Posterior vena cava (tissue), 2 donors: ENCODE data around the gene FTHL17. TPM values are rescaled to one million over a fixed set of nuclear protein-coding genes. Genes with fewer than 3 reads are reported as not detected.

Source experiments
- DNase-seq: peaks from one replicate; pipeline ENCODE4 v3.0.0-alpha.2; 2020; ENCODE audit warnings: low spot score
- intact Hi-C, 2 donors: fragments of 100-400 bp; cut with DNase I; formaldehyde crosslinking; loops; one replicate each; pipeline versions ENCODE4 v1.14.1 to v1.14.2; 2022 to 2023
- long read RNA-seq, 2 donors: library from polyadenylated mRNA; unstranded; transcript quantifications; one replicate each; pipeline ENCODE4 v2.0.0, GENCODE V29; 2020 to 2021
- total RNA-seq, 2 donors: library from RNA; stranded (reverse); fragmentation: NEBNext Ultra II Directional; extraction: Animal tissue kit (Norgen Biotek cat#: 25700); gene quantifications; one replicate each; pipeline ENCODE4 v1.2.1, GENCODE V29; 2021
- donor health status: DM: yes; HTN: yes; CAD: no.
- donor health status: DM: yes; HTN: yes; CAD: no.

The FTHL17 gene
- total RNA-seq = not detected
- long read RNA-seq, donor 1 = 0 reads
- long read RNA-seq, donor 2 = 0 reads

DNA sequence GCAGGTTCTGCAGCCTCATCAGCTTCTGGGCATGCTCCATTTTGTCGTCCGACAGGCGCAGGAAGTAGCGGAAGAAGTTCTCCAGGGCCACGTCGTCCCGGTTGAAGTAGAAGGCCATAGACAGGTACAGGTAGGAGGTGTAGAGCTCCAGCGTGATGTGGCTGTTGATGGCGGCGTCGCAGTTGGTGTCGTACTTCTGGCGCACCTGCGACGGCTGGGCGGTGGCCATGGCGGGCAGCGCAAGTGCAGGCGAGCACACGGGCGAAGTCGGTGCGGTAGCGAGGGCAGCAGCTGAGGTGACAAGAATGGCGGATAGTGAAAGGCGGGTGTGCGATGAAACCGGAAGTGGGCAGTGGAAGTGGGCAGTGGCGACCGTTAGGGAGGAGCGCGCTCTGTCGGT is at the start of gene FTHL17:
TSS of gene FTHL17 (minus strand) at position 317 of the 400 bp plus-strand sequence. CDS start at position 229, 88 bp downstream.
- no peak for DNase-seq

DNA sequence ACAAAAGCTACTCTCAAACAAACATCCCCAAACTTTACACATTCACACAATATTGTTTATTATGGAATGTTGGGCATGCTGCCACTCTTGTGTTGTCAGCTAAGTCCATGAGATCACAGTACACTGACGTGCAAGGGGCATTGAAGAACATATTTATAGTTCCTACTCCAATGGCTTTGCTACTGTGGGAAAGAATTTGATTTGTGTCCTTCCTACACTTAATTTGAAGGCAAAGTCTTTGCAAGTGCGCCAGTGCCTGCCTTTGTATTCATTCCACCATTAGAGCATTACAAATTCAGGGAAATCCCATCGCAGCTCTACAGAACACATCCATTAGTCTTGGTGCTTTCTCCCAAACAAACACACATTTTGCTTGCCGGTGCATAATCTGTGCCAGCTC is 45.4 kb upstream of the FTHL17 start:
- intact Hi-C loops = no loop called here
- DNase-seq = no peak

More for the DNA sequence above, at the start of gene FTHL17:
- intact Hi-C loops = no loop called here

DNA sequence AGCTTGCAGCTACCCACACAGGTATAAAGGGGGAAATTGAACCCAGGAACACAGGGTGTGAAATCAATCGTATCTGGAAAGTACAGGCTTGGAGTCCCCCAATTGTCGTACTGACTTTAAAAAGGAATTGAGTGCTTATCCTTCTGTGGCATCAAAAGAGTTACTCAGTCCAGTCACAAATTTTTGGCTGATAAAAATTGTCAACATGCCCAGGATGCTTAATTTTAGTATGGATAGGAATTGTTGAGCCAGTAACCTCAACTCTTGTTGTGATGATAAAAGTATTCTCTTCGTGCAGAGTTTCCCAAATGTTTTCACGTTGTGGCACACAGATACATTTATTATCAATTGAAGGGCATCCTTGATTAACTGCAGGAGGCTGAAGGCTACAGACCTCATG is 43.6 kb upstream of the FTHL17 start:
- intact Hi-C loops = no loop called here
- no peak for DNase-seq

DNA sequence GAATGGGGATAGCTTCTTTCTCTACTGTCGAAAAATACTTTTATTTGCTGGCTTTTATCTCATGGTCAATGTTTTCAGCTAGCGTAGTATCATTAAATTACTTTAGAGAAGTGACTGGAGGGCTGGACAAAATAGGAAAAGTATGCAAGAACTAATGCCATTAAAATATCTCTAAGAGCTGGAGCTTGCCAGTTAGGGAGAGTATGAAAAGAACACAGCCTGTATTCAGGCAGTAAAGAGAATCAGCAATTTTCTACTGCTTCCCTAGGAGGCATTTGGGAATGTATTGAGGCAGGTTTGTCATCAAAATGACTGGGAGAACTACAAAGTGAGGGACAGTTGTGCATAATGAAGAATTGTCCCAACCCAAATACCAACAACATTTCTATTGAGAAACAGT is 43.0 kb upstream of the FTHL17 start:
- intact Hi-C loops = no loop called here
- no peak for DNase-seq

DNA sequence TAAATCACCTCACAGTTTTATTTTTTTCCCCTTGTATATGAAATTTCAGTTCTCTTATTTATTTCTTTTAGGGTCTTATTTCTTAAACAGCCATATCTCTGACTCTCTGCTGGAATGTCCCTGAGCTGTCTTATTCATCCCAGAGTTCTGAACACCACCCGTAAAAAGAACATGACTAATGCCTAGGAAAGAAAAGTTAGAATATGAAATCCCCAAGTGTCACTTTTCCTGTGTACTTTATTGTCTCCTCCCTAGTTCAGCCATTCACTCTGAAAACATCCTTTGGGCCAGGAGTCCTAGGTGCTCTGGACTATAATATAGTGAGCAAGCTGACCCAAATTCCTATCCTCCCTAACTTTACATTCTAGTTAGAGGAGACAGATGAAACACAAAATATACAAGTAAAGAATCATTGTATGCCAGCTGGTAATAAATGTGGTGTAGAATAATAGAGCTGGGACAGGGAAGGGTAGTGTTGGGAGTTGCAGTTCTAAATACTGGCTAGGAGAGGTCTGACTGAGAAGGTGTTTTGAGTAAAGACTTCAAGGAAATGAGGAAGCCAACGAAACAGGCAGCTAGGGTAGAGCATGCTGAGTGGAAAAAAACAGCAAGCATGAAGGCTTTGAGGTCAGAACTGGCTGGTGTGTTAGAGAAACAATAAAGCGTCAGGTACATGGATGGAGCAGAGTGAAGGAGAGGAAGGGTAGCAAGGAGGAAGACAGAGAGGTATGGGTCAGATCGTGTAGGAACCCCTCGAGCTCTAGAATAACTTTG is 40.6 kb upstream of the FTHL17 start:
- intact Hi-C loops = no loop called here
- DNase-seq = no peak

DNA sequence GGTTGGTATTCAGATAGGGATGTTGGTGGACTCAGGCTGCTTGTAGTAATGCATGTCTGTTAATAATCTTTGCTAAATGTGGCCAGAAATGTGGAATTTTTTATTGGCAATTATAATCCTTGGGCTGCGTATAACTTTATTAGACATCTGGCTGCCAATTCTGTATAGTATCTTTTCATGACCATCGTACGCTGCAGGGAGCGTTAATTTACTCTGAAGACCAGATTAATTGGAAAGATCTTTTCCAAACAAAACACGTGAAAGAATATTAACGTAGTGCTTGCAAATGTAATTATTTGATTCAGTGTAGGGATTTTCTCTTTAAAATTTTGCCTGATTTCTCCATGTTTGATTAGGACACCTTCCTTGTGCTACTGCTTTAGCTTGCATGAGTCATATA is 38.8 kb upstream of the FTHL17 start:
- intact Hi-C loops = no loop called here

DNA sequence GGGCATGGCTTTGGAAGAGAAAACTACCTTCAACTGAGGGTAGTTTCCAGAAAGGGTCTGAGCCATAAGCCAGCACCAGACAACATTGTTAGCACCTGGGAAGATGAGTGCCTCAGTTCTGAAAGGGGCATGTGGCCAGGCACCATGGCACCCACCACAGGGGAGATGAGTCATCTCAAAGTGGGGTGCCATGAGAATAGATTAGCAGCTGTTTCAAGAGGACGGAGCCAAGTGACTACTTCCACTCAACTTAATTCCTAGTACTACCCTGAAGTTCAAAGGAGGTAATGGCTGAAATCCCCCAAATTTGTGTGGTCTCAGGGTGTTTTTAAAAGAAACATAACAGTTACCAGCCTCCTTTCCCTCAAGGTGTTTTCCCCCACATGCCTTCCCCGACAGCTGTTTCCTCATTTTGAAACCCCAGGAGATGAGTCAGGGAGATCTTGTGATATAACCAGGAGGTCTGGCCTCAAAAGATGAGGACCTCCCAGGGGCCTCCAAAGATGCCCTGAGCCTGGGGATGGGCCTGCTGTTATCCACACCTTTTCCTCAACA is 27.8 kb upstream of the FTHL17 start:
- no peak for DNase-seq
- intact Hi-C loops = no loop called here

More for the DNA sequence above, 38.8 kb upstream of the FTHL17 start:
- DNase-seq = no peak

DNA sequence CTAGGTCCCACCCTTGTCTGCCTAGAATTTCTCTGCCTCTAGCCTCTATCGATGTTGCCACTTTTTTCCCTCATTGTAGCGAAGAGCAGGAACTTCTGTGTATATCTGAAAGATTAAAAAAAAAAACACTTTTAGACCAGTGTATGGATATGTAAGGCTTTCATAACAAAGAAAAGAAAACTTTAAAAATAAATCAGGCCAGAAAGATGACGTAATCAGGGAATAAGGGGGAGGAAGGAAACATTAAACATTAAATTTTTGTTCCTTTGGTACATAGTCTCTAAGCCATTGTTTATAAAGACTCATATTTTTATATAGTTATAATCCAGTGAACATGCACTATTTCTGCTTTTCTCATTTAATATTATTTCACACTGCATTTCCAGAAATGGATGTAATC is 26.2 kb upstream of the FTHL17 start:
- intact Hi-C loops = no loop called here
- no peak for DNase-seq

DNA sequence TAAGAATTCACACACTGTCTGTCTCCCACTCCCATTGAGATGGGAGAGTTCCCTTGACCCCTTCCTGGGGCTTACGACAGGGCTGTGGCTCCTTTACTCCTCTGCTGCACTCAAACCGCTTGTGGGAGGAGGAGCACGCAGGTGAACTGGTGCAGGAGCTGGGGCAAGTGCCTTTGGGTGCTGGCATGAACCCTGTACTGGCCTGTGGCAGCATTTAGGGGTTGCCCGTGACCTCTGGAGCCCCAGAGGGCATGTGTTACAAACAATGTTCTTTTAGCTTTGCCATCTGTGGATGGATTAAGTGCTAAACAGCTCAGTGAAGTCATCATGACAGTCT is 21.8 kb upstream of the FTHL17 start:
- intact Hi-C loops = no loop called here
- no peak for DNase-seq

DNA sequence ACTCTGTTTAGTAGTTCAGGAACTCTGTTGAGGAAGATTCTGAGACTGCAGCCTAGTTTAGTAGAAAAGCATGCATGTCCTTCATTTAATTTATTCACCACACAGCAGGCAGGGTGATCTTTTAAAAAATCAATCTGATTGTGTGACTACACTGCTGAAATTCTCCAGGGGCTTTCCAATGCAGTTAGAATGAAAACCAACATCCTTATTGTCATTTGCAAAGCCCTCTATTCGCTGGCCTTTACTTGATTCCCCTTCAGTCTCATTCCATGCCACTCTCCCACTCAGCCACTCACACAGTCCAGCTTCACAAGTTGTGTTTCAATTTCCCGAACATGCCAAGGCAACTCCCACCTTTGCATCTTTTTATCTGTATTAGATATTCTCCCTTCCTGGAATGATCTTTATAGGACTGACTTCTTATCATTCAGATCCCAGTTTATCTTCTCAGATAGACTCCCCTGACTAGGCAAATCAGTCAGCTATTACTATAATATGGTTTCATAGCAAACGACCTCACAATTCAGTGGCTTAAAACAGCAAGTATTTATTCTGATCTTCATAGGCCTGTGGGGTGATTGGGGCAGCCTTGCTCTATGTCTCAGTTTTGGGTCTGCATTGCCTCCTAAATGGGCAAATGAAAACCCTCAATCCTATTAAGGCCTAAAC is 21.3 kb upstream of the FTHL17 start:
- intact Hi-C loops = no loop called here
- no peak for DNase-seq

DNA sequence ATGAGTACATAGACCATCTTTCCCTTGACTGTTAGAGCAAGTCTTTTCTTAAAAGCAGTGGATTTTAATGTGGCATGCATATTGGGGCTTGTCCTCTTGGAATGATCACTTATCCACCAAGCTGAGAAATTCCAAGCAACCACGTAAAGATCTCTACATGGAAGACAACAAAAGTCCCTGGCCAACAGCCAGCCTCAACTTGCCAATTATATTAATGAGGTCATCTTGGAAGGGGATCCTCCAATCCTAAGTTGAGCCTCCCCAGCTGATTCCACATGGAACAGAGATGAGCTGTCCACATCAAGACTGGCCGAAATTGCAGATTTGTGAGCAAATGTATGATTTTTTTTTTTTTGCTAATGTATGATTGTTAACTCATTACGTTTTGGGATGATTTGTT is 20.6 kb upstream of the FTHL17 start:
- intact Hi-C loops = no loop called here
- DNase-seq = no peak

DNA sequence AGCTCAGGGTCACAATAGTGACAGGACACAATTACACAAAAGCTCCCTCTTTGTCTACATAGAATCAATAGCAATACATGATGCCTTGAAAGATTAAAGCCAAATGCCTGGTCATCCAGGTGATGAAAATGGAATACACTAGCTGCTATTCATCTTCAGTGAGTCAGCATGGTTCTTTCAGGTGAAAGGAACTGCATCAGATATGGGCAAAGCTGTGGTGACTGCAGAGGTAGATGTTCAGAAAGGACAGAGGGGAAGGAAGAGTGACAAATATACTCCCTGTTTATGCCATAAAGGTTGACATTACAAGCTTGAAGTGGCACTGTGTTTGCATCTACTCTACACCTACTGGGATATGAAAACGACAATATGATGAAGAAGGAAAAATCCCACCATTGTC is 20.0 kb upstream of the FTHL17 start:
- intact Hi-C loops = no loop called here
- no peak for DNase-seq

DNA sequence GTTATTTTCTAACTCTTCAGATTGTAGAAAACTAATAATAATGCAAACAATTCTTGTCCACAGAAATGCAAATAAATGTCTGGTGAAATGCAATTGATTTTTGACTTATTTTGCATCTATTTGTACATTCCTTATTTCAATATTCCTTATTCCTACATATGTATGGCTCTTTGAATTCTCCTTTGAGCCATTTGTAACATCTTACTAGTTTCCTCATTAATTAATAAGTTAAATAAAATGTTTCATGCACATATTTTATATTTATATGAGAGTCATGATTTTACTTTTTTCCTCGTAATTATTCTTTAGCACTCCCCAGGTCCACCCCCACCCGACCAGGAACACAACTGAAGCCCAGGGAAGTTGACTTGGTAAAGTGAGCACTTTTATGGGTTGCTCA is 2.7 kb upstream of the FTHL17 start:
- no peak for DNase-seq
- intact Hi-C loops = no loop called here

DNA sequence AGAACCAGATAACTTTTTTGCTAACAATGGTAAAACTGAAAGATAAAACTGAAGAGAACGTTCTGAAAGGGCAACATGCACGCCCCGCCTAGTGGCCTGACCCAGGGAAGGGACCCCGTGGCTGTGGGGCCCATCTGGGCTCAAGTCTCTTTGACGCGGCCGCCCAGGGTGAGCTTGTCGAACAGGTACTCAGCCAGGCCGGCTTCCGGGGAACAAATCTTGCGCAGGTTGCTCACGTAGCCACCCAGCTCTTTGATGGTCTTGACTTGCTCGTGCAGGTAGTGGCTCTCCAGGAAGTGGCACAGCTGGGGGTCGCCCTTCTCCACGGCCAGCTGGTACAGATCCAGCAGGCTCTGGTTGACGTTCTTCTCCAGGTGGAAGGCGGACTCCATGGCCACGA is 579 bp downstream of the FTHL17 start:
- intact Hi-C loops = no loop called here
- DNase-seq = peak; percentile 77

DNA sequence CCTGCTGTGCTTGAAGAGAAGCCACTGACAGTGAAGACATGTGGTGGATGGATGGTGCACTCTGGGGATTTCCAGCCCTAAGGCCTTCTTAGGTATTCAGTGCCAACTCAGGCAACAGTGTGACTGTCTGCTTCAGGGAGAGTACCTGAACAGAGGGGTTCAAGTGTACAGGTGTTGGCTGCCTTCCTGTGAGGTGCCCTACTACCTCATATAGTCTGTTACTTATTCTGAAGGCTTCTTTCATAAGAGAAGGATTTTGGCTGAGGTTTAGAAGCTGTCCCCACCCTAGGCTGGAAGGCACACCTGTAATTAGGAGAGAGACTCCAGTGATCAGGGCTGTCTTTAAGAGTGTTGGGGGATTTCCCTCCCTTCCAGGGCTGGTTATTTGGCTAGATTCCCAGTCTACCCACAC is 1.8 kb downstream of the FTHL17 start:
- intact Hi-C loops = no loop called here

DNA sequence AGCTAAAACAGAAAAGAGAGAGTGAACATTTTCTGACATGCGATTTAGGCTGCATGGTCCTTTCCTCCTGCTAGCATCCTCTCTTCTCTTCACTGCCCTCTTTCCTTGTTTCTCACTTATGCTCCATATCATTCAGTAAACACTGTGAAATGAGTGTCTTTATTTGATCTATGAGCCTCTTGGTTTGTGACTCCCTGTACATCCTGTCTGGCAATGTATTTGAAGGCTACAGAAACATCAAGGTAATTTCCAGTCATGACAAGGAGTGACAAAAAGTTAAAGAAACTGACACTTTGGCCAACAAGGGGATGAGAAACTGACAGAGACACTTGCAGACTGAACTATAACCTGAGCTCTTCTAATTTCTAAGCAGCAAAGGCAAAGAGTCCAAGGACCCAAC is 8.7 kb downstream of the FTHL17 start:
- no peak for DNase-seq
- intact Hi-C loops = no loop called here

More for the DNA sequence above, 1.8 kb downstream of the FTHL17 start:
- DNase-seq = no peak

DNA sequence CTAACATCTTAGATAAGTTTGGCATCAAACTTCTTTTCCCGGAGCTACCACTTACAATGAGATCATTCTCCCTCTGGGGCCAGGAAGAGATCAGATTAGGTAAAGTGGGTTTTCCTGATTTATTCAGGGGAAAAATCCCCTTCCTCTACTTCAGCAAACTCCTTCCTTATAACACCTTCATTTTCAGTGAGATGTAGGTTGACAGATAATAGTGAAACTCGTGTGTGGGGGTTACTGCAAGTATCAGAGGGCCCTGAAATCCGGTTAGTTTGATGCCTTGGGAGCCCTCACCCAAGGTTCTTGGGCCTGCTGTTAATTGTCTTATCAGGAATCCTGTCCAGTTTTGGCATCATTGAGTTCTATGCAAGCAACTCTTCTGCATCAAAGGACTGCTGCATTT is 10.8 kb downstream of the FTHL17 start:
- no peak for DNase-seq
- intact Hi-C loops = no loop called here

DNA sequence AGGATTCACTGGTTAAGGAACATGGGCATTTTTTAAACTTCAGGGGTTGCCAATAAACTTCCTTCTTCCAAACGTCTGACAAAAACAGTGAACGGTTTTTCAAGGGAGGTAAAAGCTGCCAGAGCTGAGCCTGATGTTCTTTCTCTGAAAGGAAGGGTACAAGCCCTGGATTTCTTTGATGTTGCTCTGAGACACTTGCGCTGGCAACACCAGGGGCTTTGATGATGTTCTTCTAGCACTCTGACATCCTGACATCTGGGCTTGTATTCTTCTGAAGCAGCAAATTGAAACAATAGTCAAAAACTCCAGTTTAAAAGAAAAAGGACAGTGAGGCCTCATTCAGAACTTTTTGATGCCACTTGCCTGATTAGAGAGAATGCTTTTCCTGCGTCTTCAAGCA is 11.8 kb downstream of the FTHL17 start:
- no peak for DNase-seq
- intact Hi-C loops = no loop called here

DNA sequence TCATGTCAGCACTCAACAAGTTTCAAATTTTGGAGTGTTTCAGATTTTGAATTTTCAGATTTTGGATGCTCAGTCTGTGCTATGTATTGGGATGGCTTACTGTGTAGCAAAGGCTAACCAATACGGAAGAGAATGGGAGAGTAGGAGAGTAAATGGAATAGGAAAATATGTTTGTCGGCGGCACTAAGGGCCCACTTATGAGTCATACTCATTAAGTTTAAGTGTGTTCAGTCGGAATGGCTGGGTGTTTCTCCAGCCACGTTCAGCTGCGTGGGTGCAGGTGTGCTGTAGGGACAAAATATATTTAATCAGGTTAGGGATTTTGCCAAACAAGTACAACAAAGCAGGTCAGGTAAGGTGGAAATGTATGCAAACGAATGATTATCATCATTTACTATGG is 13.6 kb downstream of the FTHL17 start:
- no peak for DNase-seq
- intact Hi-C loops = no loop called here

DNA sequence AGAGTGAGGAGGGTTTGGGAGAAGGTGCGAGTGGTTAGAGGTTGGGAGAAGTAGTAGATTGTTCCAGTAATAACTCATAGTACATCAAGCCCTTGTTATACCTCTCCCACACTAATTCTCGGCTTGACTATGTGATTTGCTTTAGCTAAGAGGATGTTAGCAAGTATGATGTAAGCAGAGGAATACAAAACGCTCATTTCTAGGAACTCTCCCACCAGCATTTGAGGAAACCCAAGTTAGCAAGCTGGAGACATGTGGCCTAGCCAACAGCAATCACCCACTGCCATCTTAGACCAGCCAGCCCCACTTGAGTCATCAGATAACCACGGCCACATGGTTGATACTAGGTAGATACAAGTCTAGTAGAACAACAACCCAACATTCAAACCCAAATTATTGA is 14.2 kb downstream of the FTHL17 start:
- no peak for DNase-seq
- intact Hi-C loops = no loop called here

DNA sequence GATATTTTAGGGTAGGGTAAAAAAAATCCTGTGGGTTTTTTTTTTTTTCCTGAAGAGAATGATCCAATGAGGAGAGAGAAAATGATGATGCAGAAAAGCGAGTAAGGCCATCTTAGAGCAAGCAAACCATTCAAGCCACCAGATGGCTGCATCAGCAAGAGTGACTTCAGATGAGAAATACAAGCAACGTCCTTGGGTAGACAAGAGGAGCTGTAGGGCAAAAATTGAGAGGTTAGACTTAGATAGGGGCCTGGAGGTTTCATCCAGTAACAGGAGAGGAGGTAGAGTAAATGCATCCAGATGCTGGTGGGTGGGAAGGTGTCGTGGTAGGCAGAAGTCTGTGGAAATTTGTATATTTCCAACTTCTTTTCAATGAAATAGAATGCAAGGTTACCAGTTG is 14.6 kb downstream of the FTHL17 start:
- intact Hi-C loops = no loop called here
- no peak for DNase-seq
